Activated CD8-positive, alpha-beta T cell treated with anti-CD3 and anti-CD28 coated beads, Interleukin-2, amount 10 ng/mL, durations not matched to agents 7 days and 5 days (primary cell): ENCODE measurements around the gene ABHD11. TPM values are rescaled to one million over a fixed set of nuclear protein-coding genes. Genes with fewer than 3 reads are reported as not detected.

ENCODE experiments used
- ATAC-seq: fragments of 150-1000 bp; cut with Tn5 transposase; one replicate; pipeline ENCODE4 v1.10.0; 2021; ENCODE audit warnings: moderate library complexity
- CTCF ChIA-PET: fragments of 350-600 bp; sonication (Branson Sonifier 250); formaldehyde crosslinking; loops from one replicate; lab custom pipeline; 2021; ENCODE audit warnings: antibody characterized with exemption; lab: Charles Lee
- POLR2A ChIA-PET: fragments of 350-600 bp; sonication (Branson Sonifier 250); formaldehyde crosslinking; loops from one replicate; lab custom pipeline; 2021; ENCODE audit warnings: antibody characterized with exemption; lab: Charles Lee
- DNase-seq: peaks from one replicate; pipeline ENCODE4 v3.0.0-alpha.2; 2020
- H3K27ac Mint-ChIP-seq: one replicate; pipeline ENCODE4 v1.8.0; 2021; ENCODE audit warnings: mild to moderate bottlenecking, mixed read lengths
- H3K27me3 Mint-ChIP-seq: one replicate; pipeline ENCODE4 v1.8.0; 2021; ENCODE audit warnings: low read depth, mixed read lengths
- H3K36me3 Mint-ChIP-seq: one replicate; pipeline ENCODE4 v1.8.0; 2021; ENCODE audit warnings: low read depth, mixed read lengths
- H3K4me1 Mint-ChIP-seq: one replicate; pipeline ENCODE4 v1.8.0; 2021; ENCODE audit warnings: low read depth, mixed read lengths
- H3K4me3 Mint-ChIP-seq: one replicate; pipeline ENCODE4 v1.8.0; 2021; ENCODE audit warnings: mild to moderate bottlenecking, mixed read lengths
- H3K9me3 Mint-ChIP-seq: one replicate; pipeline ENCODE4 v1.8.0; 2022; ENCODE audit warnings: mixed read lengths; ENCODE audit not compliant: insufficient read depth
- total RNA-seq, 2 experiments: library from RNA; stranded (reverse); gene quantifications; one replicate each; pipeline ENCODE4 v1.2.3, GENCODE V29; 2021

ABHD11 gene
- total RNA-seq, 2 experiments from 2014 or later, result 20.7 to 20.9 TPM

DNA sequence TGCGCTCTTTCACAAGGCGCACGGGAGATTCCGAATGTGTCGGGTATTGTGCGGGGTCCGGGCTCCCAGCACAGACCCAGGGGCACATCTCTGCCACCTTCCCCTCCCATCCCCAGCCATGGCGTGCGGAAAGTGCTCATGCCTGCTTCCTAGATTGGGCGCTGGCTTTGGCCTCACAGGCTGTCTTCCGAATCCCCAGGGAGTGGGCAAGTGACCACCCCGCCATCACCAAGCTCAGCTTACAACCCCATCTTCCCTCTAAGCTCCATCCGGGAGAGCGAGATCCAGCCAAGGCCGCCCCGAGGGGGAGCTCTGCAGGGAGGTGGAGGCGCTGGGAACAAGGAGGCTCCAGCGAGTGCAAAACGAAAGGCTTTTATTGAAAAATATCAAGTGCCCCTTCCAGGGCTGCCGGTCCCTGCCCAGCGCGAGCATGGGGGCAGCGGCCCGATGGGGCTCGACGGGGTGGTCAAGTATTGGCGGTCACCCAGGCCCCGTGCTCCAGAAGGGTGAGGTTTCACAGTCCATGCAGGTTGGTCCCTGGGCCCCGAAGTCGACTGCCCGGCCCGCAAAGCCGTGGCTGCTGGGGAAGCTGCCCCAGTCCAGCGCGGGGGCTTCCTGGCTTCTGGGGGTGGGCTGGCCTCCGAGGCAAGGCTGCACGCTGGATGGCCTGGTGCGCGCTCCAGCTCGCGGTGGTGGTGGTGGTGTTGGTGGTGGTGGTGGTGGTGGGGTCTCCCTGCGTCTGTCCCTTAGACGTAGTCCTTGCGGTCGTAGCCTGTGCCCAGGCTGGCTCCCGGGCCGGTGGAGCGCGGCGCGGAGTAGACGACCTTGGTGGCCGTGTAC lies 30.3 kb upstream of the ABHD11 start:
- POLR2A ChIA-PET, result no interaction called here

DNA sequence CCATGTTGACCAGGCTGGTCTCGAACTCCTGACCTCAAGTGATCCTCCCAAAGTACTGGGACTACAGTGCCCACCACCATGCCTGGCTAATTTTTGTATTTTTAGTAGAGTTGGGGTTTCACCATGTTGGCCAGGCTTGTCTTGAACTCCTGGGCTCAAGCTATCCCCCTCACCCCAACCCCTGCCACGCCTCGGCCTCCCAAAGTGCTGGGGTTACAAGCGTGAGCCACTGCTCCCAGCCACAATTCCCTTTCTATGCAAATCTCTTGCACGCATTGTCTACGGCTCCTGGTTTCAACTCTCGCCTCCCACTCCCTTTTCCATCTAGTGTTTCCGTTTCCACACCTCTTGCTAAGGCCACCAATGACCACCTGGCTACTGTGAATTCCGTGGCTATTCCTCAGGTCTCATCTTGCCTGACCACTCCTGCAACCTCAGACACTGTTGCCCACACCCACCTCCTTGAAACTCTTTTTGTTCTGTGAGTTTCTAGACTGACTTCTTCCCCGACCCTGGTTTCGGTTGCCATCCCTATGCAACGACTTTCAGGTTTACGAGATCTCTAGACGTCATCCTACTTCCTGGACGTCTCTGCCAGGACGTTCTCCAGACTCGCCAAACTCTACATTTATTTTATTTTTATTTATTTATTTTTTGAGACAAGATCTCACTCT lies 28.1 kb upstream of the ABHD11 start:
- DNase-seq (no peak), ATAC-seq (no peak)
- no peak overlapping the region for H3K4me3 Mint-ChIP-seq
- CTCF ChIA-PET, result no interaction called here
- peaks cover 6% of the 10 kb centered on the region for H3K4me1 Mint-ChIP-seq
- H3K9me3 Mint-ChIP-seq, result no peaks in the 10 kb centered on the region
- no peak overlapping the region for H3K27ac Mint-ChIP-seq
- H3K36me3 Mint-ChIP-seq, result no peaks in the 10 kb centered on the region
- H3K27me3 Mint-ChIP-seq, result peaks cover 38% of the 10 kb centered on the region
- POLR2A ChIA-PET, result no interaction called here

More for the DNA sequence above, 30.3 kb upstream of the ABHD11 start:
- ATAC-seq (no peak), DNase-seq (no peak)
- H3K4me1 Mint-ChIP-seq, result peaks cover 6% of the 10 kb centered on the region
- H3K9me3 Mint-ChIP-seq, result no peaks in the 10 kb centered on the region
- CTCF ChIA-PET, result no interaction called here
- no peak overlapping the region for H3K4me3 Mint-ChIP-seq
- peaks cover 44% of the 10 kb centered on the region for H3K27me3 Mint-ChIP-seq
- H3K36me3 Mint-ChIP-seq, result no peaks in the 10 kb centered on the region
- no peak overlapping the region for H3K27ac Mint-ChIP-seq

DNA sequence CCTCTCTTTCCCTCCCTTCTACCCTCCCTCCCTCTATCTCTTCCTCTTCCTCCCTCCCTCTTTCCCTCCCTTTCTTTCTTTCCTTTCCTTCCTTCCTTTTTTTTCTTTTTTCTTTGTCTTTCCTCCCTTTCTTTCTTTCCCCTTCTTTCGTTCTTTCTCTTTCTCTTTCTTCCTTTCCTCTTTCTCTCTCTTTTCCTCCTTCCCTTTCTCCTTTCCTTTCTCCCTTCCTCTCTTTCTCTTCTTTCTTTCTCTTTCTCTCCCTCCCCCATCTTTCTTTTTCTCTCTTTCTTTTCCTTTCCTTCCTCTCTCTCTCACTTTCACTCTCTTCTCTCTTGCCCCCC lies 24.0 kb upstream of the ABHD11 start:
- H3K36me3 Mint-ChIP-seq, result no peaks in the 10 kb centered on the region
- H3K27ac Mint-ChIP-seq, result no peak overlapping the region
- ChIA-PET CTCF (no interaction called here), POLR2A (no interaction called here)
- no peak overlapping the region for H3K4me3 Mint-ChIP-seq
- no peak for DNase-seq
- ATAC-seq, result no peak
- no peaks in the 10 kb centered on the region for H3K4me1 Mint-ChIP-seq
- no peaks in the 10 kb centered on the region for H3K9me3 Mint-ChIP-seq
- H3K27me3 Mint-ChIP-seq, result peaks cover 8% of the 10 kb centered on the region

DNA sequence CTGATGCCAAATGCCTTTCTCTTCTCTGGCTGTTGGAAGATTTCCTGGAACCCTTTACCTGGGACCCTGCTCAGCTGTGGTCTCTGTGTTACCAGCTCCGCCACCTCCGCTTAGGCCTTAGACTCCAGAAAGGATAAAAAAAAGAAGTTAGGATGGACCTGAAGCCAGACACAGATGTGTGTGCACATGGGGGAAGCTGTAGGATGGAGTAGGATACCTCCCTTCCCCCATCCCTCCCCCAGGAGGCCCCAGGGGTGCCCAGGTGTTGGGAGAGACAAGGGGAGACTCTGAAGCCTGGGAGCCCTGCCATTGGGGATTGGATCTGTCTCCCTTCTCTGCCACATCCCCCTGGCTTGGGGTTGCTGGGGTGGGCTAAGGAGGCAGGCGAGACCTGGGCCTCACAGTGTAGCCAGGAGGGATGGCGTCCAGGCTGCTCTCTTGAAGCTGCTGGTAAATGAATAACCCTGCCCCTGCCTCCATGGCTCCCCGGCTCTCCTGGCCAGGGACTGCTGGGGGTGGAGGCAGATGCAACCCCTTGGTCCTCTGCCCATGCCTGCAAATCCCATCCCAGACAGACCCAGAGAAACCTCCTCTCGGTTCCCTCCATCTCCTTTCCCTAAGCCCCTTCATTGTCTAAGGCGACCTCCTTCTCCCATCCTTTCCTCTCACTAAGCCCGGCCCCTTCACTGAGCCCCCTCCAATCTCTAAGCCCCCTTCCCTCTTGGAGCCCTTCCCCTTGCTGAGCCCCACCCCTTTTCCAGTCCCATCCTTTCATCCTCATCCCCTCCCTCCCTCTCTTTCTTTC lies 23.5 kb upstream of the ABHD11 start:
- DNase-seq (no peak), ATAC-seq (no peak)
- Mint-ChIP-seq H3K4me1 (no peaks in the 10 kb centered on the region), H3K4me3 (no peak overlapping the region), H3K27ac (no peak overlapping the region), H3K27me3 (peaks cover 4% of the 10 kb centered on the region), H3K9me3 (no peaks in the 10 kb centered on the region), H3K36me3 (no peaks in the 10 kb centered on the region)
- CTCF ChIA-PET, result no interaction called here
- POLR2A ChIA-PET, result no interaction called here

DNA sequence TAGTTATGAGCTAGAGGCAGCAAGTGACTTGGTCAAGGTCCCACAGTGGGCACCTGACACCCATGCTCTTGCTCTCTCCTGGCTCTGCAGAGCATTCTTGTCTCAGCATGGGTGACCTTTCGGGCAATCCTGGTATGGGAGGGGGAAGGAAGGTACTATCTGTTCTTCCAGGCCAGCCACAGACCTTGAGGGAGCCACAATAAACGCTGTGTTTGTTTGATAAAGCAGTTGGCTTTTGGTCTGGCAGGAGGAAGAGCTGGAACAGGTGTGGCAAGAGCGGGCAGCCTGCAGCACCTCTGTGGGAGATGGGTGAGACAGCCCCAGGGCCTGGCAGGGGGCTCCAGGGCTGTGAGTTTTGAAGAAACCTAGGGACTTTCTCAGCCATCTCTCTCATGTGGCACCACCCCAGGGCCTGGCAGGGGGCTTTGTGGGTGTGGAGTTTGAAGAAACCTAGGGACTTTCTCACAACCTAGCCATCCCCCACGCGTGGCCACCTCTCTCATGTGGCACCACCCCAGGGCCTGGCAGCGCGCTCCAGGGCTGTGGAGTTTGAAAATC lies 20.1 kb upstream of the ABHD11 start:
- ATAC-seq (no peak), DNase-seq (no peak)
- CTCF ChIA-PET, result no interaction called here
- no peak overlapping the region for H3K4me3 Mint-ChIP-seq
- POLR2A ChIA-PET, result no interaction called here
- no peaks in the 10 kb centered on the region for H3K9me3 Mint-ChIP-seq
- no peaks in the 10 kb centered on the region for H3K27me3 Mint-ChIP-seq
- no peaks in the 10 kb centered on the region for H3K36me3 Mint-ChIP-seq
- H3K4me1 Mint-ChIP-seq, result no peaks in the 10 kb centered on the region
- H3K27ac Mint-ChIP-seq, result no peak overlapping the region

DNA sequence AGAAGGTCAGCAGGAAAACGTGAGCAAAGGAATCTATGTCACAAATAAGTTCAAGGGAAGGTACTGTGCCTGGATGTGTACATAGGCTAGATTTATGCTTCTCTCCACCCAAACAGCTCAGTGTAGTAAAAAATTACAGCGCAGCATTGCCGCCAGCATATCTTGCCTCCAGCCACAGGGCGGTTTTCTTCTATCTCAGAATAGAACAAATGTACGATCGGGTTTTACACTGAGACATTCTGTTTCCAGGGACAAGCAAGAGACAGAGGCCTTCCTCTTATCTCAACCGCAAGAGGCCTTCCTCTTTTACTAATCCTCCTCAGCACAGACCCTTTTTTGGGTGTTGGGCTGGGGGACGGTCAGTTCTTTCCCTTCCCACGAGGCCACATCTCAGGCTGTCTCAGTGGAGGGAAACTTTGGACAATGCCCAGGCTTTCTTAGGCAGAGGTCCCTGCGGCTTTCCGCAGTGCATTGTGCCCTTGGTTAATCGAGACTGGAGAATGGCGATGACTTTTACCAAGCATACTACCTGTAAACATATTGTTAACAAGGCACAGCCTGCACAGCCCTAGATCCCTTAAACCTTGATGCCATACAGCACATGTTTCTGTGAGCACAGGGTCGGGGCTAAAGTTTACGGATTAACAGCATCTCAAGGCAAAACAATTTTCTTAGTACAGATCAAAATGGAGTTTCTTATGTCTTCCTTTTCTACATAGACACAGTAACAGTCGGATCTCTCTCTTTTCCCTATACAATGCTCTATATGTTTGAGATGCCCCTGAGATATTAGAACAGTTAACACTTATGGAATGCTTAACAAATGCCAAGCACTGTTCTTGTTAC lies 11.6 kb upstream of the ABHD11 start:
- Mint-ChIP-seq H3K27me3 (peaks cover 11% of the 10 kb centered on the region), H3K4me1 (no peaks in the 10 kb centered on the region), H3K4me3 (no peak overlapping the region), H3K36me3 (no peaks in the 10 kb centered on the region), H3K9me3 (no peaks in the 10 kb centered on the region), H3K27ac (no peak overlapping the region)
- DNase-seq (no peak), ATAC-seq (no peak)
- ChIA-PET POLR2A (no interaction called here), CTCF (interaction anchor here (1.3 kb wide), 1 partner anchor 16 kb away, joined by 5 read pairs; no protein-coding TSS in a partner anchor)

DNA sequence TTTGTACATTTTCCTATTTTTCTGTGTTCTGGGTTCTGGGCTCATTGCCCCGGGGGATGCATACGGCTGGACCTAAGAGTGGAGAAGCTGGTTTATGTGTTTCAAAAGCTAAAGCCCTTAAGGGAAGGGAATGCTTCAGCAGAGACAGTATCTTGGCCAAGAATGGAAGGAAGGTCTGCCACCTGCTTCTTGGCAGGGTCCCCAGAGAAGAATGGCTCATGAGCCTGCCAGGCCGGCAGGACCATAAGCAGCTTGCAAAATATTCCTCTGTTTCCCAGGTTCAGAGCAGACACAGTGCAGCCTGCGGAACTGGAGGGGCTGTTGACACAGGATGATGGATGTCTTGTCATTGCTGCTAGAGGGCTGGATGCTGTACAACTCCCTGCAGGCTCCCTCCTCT lies 7.8 kb upstream of the ABHD11 start:
- H3K27me3 Mint-ChIP-seq, result peaks cover 10% of the 10 kb centered on the region
- no peak overlapping the region for H3K27ac Mint-ChIP-seq
- ChIA-PET POLR2A (no interaction called here), CTCF (no interaction called here)
- no peaks in the 10 kb centered on the region for H3K36me3 Mint-ChIP-seq
- no peaks in the 10 kb centered on the region for H3K9me3 Mint-ChIP-seq
- H3K4me3 Mint-ChIP-seq, result no peak overlapping the region
- DNase-seq (no peak), ATAC-seq (no peak)
- H3K4me1 Mint-ChIP-seq, result no peaks in the 10 kb centered on the region

DNA sequence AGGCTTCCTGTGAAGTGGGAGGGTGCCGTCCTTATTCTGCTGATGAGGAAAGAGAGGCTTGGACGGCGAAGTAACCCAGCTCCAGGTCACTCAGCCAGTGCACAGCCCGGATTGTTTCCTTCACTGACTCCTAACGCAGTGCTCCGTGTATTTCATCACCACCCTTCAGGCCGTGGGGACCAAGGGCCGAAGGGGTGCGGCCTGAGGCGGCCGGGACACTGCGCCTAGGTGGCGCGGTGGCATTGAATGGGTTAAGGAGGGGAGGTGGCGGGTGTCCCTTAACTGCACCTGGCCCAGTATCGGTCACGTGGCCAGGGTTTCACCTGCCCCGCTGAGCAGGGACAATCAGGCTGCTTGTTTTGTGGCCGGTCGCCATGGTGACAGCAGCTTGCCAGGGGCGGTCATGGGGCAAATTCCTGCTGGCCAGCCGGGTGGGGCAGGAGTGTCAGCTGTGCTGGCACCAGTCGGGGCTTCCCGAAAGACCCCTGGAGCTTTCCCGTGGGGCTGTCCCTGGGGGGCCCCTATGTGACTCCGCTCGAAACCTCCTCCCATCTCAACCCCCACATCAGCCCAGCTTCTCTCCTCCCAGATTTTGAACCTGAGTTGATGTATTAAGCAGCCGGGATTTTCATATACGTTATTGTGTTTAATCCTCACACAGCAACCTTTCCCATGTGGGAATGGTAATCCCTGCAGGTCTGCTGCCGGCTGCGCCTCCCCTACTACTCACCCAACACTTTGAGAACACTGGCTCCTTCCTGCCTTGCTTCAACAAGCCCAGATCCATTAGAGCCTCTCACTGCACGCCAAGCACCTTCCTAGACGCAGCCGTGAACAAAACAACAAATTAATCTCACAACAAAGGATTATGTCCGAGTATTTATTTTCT lies 4.4 kb upstream of the ABHD11 start:
- DNase-seq (no peak), ATAC-seq (no peak)
- Mint-ChIP-seq H3K36me3 (no peaks in the 10 kb centered on the region), H3K4me1 (peaks cover 3% of the 10 kb centered on the region), H3K27me3 (no peaks in the 10 kb centered on the region), H3K27ac (no peak overlapping the region), H3K4me3 (no peak overlapping the region), H3K9me3 (no peaks in the 10 kb centered on the region)
- ChIA-PET POLR2A (no interaction called here), CTCF (no interaction called here)

DNA sequence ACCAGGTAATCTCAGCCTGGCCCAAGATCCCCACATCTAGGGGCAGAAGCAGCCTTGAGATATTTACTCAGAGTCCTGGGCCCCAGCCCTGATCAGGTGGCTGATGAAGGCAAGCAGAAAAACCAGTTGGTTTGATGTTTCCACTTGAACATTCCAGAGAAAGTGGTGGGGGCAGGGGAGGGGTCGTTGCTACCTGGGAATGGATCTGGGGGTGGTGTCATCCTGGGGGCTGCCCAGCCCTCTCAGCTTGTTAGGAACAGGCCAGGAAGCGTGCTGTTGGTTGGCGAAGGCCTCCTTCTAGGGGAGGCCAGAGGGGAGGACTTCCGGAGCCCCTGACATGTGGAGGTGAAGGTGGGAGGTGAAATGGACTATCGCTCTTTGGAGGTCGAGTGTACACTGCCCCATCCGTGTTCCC lies 3.7 kb upstream of the ABHD11 start:
- H3K36me3 Mint-ChIP-seq, result no peaks in the 10 kb centered on the region
- peaks cover 10% of the 10 kb centered on the region for H3K4me1 Mint-ChIP-seq
- ATAC-seq (no peak), DNase-seq (no peak)
- H3K9me3 Mint-ChIP-seq, result no peaks in the 10 kb centered on the region
- H3K27ac Mint-ChIP-seq, result no peak overlapping the region
- POLR2A ChIA-PET, result no interaction called here
- H3K27me3 Mint-ChIP-seq, result no peaks in the 10 kb centered on the region
- H3K4me3 Mint-ChIP-seq, result no peak overlapping the region
- CTCF ChIA-PET, result no interaction called here

DNA sequence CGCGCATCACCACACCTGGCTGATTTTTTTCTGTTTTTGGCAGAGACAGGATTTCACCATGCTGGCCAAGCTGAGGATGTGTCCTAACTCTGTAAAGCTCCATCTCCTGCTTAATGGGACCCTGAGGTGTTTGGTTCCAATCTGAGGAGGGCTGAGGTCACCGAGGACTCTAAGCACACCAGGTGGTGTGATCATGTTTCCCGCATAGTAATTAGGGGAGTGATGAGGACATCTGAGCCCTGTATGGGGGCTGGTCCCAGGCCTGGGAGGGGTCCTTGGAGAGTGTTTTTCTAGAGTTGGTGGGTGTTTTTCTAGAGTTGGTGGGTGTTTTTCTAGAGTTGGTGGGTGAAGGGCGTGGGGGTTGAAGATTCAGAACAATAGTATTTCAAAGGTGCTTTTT lies 3.0 kb upstream of the ABHD11 start:
- Mint-ChIP-seq H3K4me3 (no peak overlapping the region), H3K27ac (no peak overlapping the region)

More for the DNA sequence above, 3.0 kb upstream of the ABHD11 start:
- no peak for DNase-seq
- H3K36me3 Mint-ChIP-seq, result peaks cover 7% of the 10 kb centered on the region
- peaks cover 15% of the 10 kb centered on the region for H3K4me1 Mint-ChIP-seq
- ChIA-PET CTCF (no interaction called here), POLR2A (no interaction called here)
- ATAC-seq, result no peak
- H3K27me3 Mint-ChIP-seq, result no peaks in the 10 kb centered on the region
- no peaks in the 10 kb centered on the region for H3K9me3 Mint-ChIP-seq
